ENCODE results near the gene PRKAA2.

PRKAA2 gene

GRCh38 chr1:56713112-56713511 lies 68.0 kb downstream of the PRKAA2 start:
- DNase-seq (ENCODE audit: low spot score) = no peak

GRCh38 chr1:56715156-56715555 lies 70.0 kb downstream of the PRKAA2 start:
- no peak for DNase-seq (ENCODE audit: low spot score)

- no peak for DNase-seq (ENCODE audit: low spot score)
Observed at GRCh38 chr1:56719171-56719570, 74.1 kb downstream of the PRKAA2 start.

- no peak for DNase-seq (ENCODE audit: low spot score)
Observed at GRCh38 chr1:56726706-56727105, 81.6 kb downstream of the PRKAA2 start.

- DNase-seq (ENCODE audit: low spot score) = no peak
Observed at GRCh38 chr1:56728964-56729363, 83.8 kb downstream of the PRKAA2 start.

- no peak for DNase-seq (ENCODE audit: low spot score)
Observed at GRCh38 chr1:56745231-56745630, 100.1 kb downstream of the PRKAA2 start.

- DNase-seq (ENCODE audit: low spot score) = no peak
Observed at GRCh38 chr1:56754708-56755479, 109.8 kb downstream of the PRKAA2 start.

- no peak for DNase-seq (ENCODE audit: low spot score)
Observed at GRCh38 chr1:56755911-56756310, 110.8 kb downstream of the PRKAA2 start.

GRCh38 chr1:56758135-56758534 lies 113.0 kb downstream of the PRKAA2 start:
- no peak for DNase-seq (ENCODE audit: low spot score)

- no peak for DNase-seq (ENCODE audit: low spot score)
Observed at GRCh38 chr1:56758794-56759193, 113.7 kb downstream of the PRKAA2 start.

Data from putamen (tissue), 1 donor.